GM19324 (cell line): ENCODE measurements around the gene SLC25A34.
"Not testable (repeated sequence)": the region's sequence is repeated elsewhere in the genome, so short reads cannot be mapped to it uniquely, and the experiment has no call there.

Experiments
- ATAC-seq: cut with Tn5 transposase; IDR thresholded peaks from one replicate; pipeline ENCODE4 v1.9.1; 2021; ENCODE audit warnings: mild to moderate bottlenecking, moderate library complexity; ENCODE audit not compliant: unreplicated experiment, low FRiP score

Gene SLC25A34

GRCh38 chr1:15736038-15736891 is at the start of gene SLC25A34:
Gene SLC25A34 (plus strand): TSS chr1:15736258. CDS start chr1:15736486, 228 bp downstream.
- ATAC-seq = no peak

DNA sequence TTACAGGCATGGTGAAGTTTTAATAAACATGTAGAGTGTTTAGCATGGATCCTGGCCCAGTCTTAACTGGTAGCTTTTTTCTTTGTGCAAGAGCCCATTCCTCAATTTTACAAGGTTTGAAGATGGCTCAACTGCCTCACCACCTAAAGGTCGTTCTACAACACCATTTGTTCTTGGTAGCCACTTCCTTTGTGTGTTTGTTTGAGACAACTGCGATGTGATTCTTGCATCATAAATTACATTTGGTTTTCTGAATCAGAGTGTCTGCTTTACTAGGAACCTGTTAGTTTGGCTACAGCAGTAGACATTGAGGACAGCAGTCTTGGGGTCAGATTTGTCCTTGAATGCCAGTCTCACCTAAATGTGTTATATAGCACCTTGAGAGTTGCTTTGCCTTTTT is 48.6 kb upstream of the SLC25A34 start:
- ATAC-seq = no peak

DNA sequence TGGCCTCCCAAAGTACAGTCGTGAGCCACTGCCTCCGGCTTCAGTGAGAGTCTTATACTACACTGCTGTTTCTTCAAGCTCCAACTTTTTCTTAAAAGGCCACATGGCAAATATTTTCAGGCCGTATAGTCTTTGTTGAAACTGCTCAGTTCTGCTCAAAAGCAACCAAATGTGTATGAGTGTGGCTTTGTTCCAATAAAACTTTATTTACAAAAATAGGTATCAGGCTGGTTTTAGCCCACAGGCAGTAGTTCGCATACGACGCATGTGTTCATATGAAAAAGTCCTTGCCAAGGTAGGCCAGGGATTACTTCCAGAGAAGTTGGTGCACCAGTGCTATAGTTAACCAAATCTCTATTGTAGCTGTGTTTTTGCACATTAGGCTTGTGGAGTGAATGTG is 45.7 kb upstream of the SLC25A34 start:
- no peak for ATAC-seq

DNA sequence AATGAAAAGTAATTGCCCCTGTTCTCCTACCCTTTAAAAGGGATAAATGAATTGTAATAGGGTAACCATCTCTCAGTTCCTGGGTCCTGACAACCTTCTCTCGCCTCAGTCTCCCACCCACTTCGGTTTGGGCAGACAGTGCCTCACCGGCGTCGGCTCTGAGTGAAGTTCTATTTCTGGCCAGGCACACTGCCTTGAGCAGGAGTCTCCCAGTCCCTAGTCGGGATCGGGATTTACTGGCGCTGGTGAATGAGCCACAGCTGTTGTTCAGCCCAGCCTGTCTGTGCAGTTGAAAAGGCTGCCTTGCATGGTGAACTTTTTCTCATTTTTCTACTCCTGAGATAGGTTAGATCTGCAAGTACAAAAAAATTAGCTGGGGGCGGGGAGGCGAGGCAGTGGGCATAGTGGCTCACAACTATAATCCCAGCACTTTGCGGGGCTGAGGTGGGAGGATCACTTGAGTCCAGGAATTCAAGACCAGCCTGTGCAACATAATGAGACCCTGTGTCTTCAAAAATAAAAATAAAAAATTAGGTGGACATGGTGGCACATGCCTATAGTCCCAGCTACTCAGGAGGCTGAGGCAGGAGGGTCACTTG is 44.5 kb upstream of the SLC25A34 start:
- ATAC-seq = no peak

DNA sequence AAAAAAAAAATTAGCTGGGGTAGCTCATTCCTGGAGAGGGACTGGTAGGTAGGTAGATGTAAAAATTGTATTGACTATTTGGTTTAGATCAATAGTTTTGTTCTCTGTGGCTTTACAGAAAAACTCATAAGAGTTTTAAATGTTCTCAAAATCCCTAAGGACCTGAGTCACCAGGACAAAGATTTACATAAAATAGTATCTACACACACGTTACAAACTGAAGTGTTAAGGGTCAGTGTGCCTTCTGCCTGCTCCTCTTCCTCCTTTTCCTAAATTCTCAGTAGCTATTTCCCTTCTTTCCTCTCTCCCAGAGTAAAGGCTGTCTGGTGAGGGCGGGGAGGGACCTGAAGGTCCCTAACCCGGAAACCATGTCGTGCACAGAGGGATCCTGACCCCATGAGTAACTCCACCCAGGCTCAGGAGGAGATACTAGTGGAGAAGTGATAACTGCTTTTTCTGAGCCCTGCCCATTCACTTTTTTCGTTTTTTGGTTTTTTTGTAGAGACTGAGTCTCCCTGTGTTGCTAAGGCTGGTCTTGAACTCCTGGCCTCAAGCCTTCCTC is 43.9 kb upstream of the SLC25A34 start:
- ATAC-seq = no peak

- no peak for ATAC-seq
These were observed 42.7 kb upstream of the SLC25A34 start for GRCh38 chr1:15693371-15693770.

DNA sequence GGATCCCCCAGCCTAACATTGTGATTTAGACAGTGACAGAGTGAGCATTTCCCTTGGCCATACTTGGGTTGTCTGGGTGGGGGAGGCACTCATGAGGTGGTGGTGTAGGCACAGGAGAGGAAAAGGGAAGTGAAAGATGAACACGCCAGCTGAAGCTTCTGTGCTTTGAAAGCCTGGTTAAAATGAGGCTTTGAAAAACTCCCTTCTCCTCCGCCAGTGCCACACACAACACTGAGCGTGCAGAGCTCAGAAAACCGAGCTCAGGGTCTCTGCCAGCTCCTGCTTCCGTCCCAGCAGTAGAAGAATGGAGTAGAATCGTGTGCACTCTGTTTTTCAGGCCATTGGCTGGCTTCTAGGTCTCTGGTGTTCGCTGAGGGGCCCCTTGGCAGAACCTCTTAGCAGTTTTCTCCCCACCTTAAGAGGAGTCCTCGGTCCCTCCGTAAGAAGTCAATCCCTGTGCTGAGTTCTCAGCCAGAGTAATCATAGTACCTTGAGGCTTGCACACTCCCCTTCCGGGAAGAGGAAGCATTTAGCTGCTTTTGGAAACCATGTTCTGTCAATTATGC is 39.0 kb upstream of the SLC25A34 start:
- peak; percentile 83 for ATAC-seq

DNA sequence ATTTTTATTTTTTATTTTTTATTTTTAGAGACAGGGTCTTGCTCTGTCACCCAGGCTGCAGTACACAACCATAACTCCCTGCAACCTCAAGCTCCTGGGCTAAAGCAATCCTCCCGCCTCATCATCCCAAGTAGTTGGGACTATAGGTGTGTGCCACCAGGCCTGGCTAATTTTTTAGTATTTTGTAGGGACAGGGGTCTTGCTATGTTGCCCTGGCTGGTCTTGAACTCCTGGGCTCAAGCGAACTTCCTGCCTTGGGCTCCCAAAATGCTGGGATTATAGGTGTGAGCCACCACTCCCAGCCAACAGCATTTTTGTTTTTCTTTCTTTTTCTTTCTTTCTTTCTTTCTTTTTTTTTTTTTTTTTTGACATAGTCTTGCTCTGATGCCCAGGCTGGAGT is 37.9 kb upstream of the SLC25A34 start:
- ATAC-seq = no peak

- ATAC-seq = not testable (repeated sequence)
These were observed 36.7 kb upstream of the SLC25A34 start for GRCh38 chr1:15699321-15699720.

DNA sequence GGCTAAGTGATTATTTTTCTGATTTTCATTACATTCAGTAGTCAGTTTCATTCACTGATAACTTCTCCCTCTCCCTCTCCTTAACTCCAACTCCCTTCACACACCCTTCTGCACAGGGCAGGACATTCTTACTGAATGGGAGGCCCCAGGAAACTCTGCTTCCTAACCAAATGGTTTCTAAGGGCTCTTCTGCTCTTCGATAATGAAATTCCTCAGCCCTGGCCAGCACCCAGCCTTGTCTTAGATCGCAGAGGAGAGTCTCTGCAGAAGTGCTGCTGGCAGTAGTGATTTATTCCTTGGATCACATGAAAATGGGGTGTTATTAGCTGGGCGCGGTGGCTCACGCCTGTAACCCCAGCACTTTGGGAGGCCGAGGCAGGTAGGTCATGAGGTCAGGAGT is 35.5 kb upstream of the SLC25A34 start:
- no peak for ATAC-seq

GRCh38 chr1:15701784-15702183 is 34.3 kb upstream of the SLC25A34 start:
- ATAC-seq = no peak

- ATAC-seq = no peak
These were observed 33.1 kb upstream of the SLC25A34 start for GRCh38 chr1:15702722-15703550.

DNA sequence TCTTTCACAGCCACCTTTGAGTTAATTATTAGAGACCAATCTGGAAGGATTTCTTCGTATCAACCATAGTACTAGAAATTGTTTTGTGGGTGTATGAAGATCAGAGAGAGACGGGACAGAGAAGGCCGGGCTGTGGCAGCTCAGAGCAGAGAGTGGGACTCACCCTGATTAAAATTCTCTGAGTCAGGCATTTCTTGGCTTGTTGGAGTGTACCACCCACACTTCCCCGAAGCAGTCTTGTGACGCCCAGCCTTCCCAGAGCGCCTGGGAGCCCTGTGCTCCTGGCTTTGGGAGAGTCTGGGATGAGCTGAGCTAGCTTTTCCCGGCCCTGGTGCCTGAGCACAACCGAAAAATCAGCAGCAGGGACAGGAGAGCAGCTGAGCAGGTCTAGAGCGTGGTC is 32.5 kb upstream of the SLC25A34 start:
- ATAC-seq = no peak

- ATAC-seq = no peak
These were observed 31.4 kb upstream of the SLC25A34 start for GRCh38 chr1:15704526-15705183.

DNA sequence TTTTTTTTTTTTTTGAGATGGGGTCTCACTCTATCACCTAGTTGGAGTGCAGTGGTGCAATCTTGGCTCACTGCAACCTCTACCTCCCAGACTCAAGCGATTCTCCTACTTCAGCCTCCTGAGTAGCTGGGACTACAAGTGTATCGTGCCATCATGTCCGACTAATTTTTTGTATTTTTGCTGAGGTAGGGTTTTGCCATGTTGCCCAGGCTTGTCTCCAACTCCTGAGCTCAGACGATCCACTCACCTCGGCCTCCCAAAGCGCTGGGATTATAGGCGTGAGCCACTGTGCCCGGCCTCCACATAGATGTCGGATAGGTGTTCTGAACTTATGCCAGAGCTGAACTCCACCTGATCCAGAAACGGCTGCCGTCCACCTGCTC is 30.9 kb upstream of the SLC25A34 start:
- no peak for ATAC-seq

DNA sequence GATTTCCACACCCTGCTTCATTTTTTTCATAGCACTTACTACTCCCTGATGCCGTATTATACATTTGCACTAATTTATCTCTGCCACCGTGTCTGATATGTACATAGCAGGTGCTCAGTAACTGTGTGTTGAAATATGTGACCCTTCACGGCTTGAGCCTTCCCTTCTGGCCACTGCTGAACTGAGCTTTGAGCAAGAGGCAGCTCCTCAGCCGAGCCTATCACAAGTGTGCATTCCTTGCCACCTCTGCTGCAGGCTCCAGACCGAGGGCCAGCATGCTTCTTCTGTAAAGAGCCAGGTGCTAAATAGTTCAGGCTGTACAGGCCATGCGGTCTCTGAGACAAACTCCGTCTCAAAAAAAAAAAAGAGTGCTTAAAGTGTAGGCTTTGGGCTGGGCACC is 29.3 kb upstream of the SLC25A34 start:
- ATAC-seq = no peak

GRCh38 chr1:15707239-15707925 is 28.7 kb upstream of the SLC25A34 start:
- no peak for ATAC-seq

DNA sequence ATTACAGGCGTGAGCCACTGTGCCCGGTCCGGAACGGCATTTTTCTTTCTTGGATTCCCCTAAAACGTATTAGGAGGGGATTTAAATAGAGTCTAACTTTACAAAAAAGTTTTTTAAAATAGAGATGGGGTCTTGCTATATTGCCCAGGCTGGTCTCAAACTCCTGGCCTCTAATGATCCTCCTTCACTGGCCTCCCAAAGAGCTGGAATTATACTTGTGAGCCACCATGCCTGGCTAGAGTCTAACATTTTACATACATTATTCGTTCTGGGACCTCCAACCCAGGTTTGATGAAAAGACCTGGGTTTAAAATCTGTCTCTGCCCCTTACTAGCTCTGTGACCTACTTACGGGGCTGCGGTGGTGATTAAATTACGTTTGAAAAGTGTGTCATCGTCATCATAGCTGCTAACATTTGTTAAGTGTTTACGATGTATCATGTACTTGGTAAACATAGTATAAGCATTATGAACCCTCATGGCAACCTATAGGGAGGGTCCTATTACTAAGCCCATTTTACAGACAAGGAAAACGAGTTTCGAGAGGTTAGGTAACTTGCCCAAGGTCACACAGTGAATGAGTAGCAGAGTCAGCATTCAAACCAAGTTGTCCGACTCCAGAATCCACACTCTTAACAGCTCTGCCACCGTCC is 27.4 kb upstream of the SLC25A34 start:
- no peak for ATAC-seq

- no peak for ATAC-seq
These were observed 26.8 kb upstream of the SLC25A34 start for GRCh38 chr1:15709226-15709625.
